Astrocyte of the spinal cord (primary cell): ENCODE results near the gene BLOC1S5.

Experiments
- DNase-seq: peaks from one replicate; pipeline ENCODE4 v3.0.0; 2011; ENCODE audit warnings: low read depth, low spot score
- H3K4me3 ChIP-seq: 2 replicates; pipeline ENCODE4 v1.5.1; 2011; ENCODE audit warnings: low read depth, mild to moderate bottlenecking, low read length, moderate library complexity
- CTCF ChIP-seq: IDR thresholded peaks from 2 replicates; pipeline ENCODE4 v1.5.1; 2012; ENCODE audit warnings: low read depth, mild to moderate bottlenecking, low read length, inconsistent platforms
- in situ Hi-C: cut with HindIII; loops from 2 replicates; pipeline ENCODE4 v1.10.0; 2017; ENCODE audit warnings: low sequenced_read_pairs

Gene BLOC1S5

GRCh38 chr6:7970616-7971015 lies 93.6 kb downstream of the BLOC1S5 start:
- no peak for DNase-seq
- in situ Hi-C loops = no loop called here
- H3K4me3 ChIP-seq = no peak overlapping the region
- TF ChIP-seq CTCF = no peak
